Sigmoid colon (tissue), 4 donors: ENCODE measurements around the gene STK4.

Source experiments
- EP300 ChIP-seq, 4 donors: sonication (generic); formaldehyde crosslinking; IDR thresholded peaks; one replicate each; pipeline ENCODE4 v1.6.1; 2017; ENCODE audit warnings: antibody characterized with exemption in 4 of 4
- POLR2AphosphoS5 ChIP-seq, 4 donors: sonication (generic); formaldehyde crosslinking; IDR thresholded peaks; one replicate each; pipeline ENCODE4 v1.6.1; 2017; ENCODE audit warnings: antibody characterized with exemption in 4 of 4
- TF ChIP-seq, protein P1 (sequence below), 4 experiments: fragments of 450-650 bp in 3 of 4; fragments of 200-600 bp in 1 of 4; IDR thresholded peaks; one replicate each; pipeline ENCODE4 v1.5.1; 2016 to 2019; ENCODE audit warnings: antibody characterized with exemption in 4 of 4, mild to moderate bottlenecking in 3 of 4, moderate library complexity in 2 of 4

DNA sequence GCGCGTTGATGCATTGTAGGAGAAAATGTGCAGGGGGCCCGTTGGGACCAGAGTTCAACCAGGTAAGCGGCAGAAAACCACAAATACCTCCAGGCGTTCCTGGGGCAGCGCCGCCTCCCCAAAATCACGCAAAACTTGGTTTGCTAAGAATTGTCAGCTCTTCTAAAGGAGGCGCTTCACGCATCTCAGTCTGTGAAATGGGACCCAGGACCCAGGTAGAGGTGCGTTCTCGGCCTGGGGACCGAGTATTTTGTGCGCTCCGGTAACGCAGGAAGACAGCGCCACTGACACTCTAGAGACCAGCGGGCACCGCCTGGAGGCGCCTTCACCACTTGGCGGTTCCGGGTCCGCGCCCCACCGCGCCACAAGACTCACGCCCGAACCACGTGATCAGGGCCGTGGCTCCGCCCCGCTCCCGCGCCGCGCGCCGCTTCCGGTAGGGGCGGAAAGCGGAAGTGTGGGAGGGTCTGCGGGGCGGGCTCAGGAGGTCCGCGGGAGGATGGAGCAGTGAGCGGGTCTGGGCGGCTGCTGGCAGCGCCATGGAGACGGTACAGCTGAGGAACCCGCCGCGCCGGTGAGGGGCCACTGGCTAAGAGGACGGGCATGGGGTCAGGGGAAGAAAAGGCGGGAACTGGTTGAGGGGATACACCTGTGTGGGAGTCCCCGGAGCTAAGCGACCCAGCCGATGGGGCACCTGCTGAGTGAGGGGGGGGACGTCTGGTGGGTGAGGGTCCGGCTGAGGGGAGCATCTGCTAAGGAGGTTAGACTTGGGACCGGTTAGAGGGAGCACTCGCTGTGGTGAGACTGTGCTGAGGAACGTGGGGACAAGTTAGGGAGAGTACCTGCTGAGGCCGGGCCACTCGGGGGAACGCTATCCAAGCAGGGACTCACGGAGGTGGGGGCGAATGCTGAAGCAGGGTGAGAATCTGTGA lies at the start of gene STK4:
- TF ChIP-seq, protein P1, sequence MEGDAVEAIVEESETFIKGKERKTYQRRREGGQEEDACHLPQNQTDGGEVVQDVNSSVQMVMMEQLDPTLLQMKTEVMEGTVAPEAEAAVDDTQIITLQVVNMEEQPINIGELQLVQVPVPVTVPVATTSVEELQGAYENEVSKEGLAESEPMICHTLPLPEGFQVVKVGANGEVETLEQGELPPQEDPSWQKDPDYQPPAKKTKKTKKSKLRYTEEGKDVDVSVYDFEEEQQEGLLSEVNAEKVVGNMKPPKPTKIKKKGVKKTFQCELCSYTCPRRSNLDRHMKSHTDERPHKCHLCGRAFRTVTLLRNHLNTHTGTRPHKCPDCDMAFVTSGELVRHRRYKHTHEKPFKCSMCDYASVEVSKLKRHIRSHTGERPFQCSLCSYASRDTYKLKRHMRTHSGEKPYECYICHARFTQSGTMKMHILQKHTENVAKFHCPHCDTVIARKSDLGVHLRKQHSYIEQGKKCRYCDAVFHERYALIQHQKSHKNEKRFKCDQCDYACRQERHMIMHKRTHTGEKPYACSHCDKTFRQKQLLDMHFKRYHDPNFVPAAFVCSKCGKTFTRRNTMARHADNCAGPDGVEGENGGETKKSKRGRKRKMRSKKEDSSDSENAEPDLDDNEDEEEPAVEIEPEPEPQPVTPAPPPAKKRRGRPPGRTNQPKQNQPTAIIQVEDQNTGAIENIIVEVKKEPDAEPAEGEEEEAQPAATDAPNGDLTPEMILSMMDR (IDR thresholded peaks at IDR 0.05), result peak; percentile 15 to 47 (median 42)
- TF ChIP-seq EP300 (IDR thresholded peaks at IDR 0.05) (peak in 1 of 4 donors; percentile 65), POLR2AphosphoS5 (IDR thresholded peaks at IDR 0.05) (peak; percentile 91 to 98 (median 96))
